ENCODE data around the gene DLEC1.

DNA sequence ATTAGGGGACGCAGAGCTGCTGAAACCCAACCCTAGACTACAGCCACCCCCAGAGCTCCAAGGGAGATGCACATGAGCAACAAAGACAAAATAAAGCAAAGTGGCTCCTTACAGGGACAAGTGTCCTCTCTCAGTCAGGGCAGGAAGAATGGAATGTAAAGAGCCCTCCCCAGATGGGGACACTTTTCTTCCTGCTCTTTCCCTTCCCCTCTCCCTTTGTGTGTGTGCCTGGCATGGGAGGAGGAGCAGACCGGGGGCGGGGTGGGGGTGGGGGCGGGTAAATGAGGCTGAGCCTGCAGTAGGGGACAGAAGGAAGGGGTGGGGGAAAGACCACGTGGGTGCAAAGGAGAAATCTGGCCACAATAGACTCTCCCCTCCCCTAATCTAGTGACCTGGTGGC, 60.5 kb downstream of the DLEC1 start:
- no peak for TF ChIP-seq TAF1 (IDR thresholded peaks at IDR 0.05; ENCODE audit: low read depth, low read length)
- TF ChIP-seq POLR2A (IDR thresholded peaks at IDR 0.05; ENCODE audit: low read depth, low read length): no peak
- no peak for TF ChIP-seq POLR2AphosphoS5 (IDR thresholded peaks at IDR 0.05; ENCODE audit: low read depth, low read length)
- TF ChIP-seq SPI1 (IDR thresholded peaks at IDR 0.05; ENCODE audit: low read depth, low read length): no peak
